ENCODE results near the gene DENND1A.

Gene DENND1A

GRCh38 chr9:123792501-123792900 lies 137.4 kb downstream of the DENND1A start:
- Histone ChIP-seq H2BK5ac (ENCODE audit: low read depth, low read length, poor library complexity, severe bottlenecking) (no peak overlapping the region), H3K4me3 (ENCODE audit: insufficient read depth in 1 of 2, low read depth in 1 of 2, low read length in 2 of 2) (no peak overlapping the region), H2AK5ac (ENCODE audit: low read length, severe bottlenecking) (no peak overlapping the region), H3K36me3 (ENCODE audit: control insufficient read depth in 1 of 2, insufficient read depth in 2 of 2, low read depth in 1 of 2, low read length in 2 of 2) (no peaks in the 10 kb centered on the region), H2BK12ac (ENCODE audit: low read length in 2 of 2) (no peak overlapping the region), H4K8ac (ENCODE audit: low read length) (no peak overlapping the region), H3K9ac (ENCODE audit: low read length) (no peak overlapping the region), H2BK15ac (ENCODE audit: low read depth, poor library complexity, severe bottlenecking) (no peak overlapping the region), H2BK120ac (ENCODE audit: low read depth, low read length) (no peak overlapping the region), H3K27ac (ENCODE audit: low read length, poor library complexity, severe bottlenecking) (no peak overlapping the region), H2AFZ (ENCODE audit: low read depth, low read length) (no peak overlapping the region), H4K91ac (ENCODE audit: low read length) (no peak overlapping the region), H3K4me2 (ENCODE audit: low read length, poor library complexity, severe bottlenecking) (no peak overlapping the region), H3K4ac (ENCODE audit: low read depth in 1 of 2, low read length in 2 of 2) (no peak overlapping the region), H3K27me3 (ENCODE audit: control insufficient read depth in 1 of 2, insufficient read depth in 1 of 2, low read length in 2 of 2) (no peaks in the 10 kb centered on the region), H3K23ac (ENCODE audit: low read length in 2 of 2) (no peak overlapping the region), H3K4me1 (ENCODE audit: control insufficient read depth, insufficient read depth, low read depth, low read length) (no peaks in the 10 kb centered on the region), H3K18ac (ENCODE audit: low read depth in 1 of 2, low read length in 2 of 2) (no peak overlapping the region), H3K9me3 (ENCODE audit: control insufficient read depth, low read length) (no peaks in the 10 kb centered on the region), H3K79me1 (replicated peaks; ENCODE audit: low read length, poor library complexity, severe bottlenecking) (peaks cover 6% of the 10 kb centered on the region), H3K14ac (ENCODE audit: low read length in 2 of 2) (no peak overlapping the region)
- WGBS: 100% methylated on average over 4 of the region's 4 CpGs
- no peak for DNase-seq

DNA sequence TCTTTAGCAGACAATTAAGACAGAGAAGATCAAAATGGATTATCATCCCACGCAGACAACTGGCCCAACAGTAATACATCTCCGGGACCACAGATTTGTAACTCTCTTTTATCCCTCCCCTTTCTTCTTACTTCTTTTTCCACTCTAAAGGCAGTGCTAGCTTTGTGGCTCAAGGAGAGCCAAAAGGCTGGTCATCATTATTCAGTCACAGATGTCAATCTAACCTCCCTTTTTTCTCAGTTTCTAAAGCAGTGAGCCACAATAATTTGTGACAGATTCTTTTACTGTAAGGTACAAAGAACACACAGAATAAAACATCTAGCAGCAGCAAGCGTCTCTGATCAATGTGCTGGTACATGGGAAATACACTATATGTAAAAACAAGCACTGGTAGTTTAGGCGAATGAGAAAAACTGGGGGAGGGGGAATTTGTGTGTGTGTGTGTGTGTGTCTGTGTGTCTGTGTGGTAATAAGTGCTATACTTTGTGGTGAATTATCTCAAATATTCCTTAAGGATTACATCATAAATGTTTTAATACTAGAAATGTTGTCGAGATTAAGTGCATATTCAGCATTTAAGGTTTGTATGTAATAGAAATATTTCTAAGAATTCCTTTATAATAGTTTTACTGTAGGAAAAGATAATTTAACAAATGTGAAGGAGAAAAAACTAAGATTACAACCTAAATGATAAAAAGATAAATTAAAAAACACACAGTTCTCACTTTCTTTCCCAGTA lies 140.2 kb downstream of the DENND1A start:
- peaks cover 8% of the 10 kb centered on the region for H3K79me1 ChIP-seq (replicated peaks; ENCODE audit: low read length, poor library complexity, severe bottlenecking)
- H3K27me3 ChIP-seq (ENCODE audit: control insufficient read depth in 1 of 2, insufficient read depth in 1 of 2, low read length in 2 of 2): no peaks in the 10 kb centered on the region
- H3K36me3 ChIP-seq (ENCODE audit: control insufficient read depth in 1 of 2, insufficient read depth in 2 of 2, low read depth in 1 of 2, low read length in 2 of 2): no peaks in the 10 kb centered on the region
- H2BK15ac ChIP-seq (ENCODE audit: low read depth, poor library complexity, severe bottlenecking): no peak overlapping the region
- H2BK5ac ChIP-seq (ENCODE audit: low read depth, low read length, poor library complexity, severe bottlenecking): no peak overlapping the region
- no peak overlapping the region for H4K8ac ChIP-seq (ENCODE audit: low read length)
- DNase-seq: no peak
- no peak overlapping the region for H3K18ac ChIP-seq (ENCODE audit: low read depth in 1 of 2, low read length in 2 of 2)
- H2AFZ ChIP-seq (ENCODE audit: low read depth, low read length): no peak overlapping the region
- no peak overlapping the region for H2BK120ac ChIP-seq (ENCODE audit: low read depth, low read length)
- H3K27ac ChIP-seq (ENCODE audit: low read length, poor library complexity, severe bottlenecking): no peak overlapping the region
- no peak overlapping the region for H2BK12ac ChIP-seq (ENCODE audit: low read length in 2 of 2)
- WGBS: 93% methylated on average over 4 of the region's 5 CpGs
- H3K23ac ChIP-seq (ENCODE audit: low read length in 2 of 2): no peak overlapping the region
- no peaks in the 10 kb centered on the region for H3K4me1 ChIP-seq (ENCODE audit: control insufficient read depth, insufficient read depth, low read depth, low read length)
- H3K9ac ChIP-seq (ENCODE audit: low read length): no peak overlapping the region
- no peak overlapping the region for H3K14ac ChIP-seq (ENCODE audit: low read length in 2 of 2)
- no peak overlapping the region for H3K4me2 ChIP-seq (ENCODE audit: low read length, poor library complexity, severe bottlenecking)
- H2AK5ac ChIP-seq (ENCODE audit: low read length, severe bottlenecking): no peak overlapping the region
- no peaks in the 10 kb centered on the region for H3K9me3 ChIP-seq (ENCODE audit: control insufficient read depth, low read length)
- H3K4me3 ChIP-seq (ENCODE audit: insufficient read depth in 1 of 2, low read depth in 1 of 2, low read length in 2 of 2): no peak overlapping the region
- no peak overlapping the region for H3K4ac ChIP-seq (ENCODE audit: low read depth in 1 of 2, low read length in 2 of 2)
- H4K91ac ChIP-seq (ENCODE audit: low read length): no peak overlapping the region

- Histone ChIP-seq H3K14ac (ENCODE audit: low read length in 2 of 2) (no peak overlapping the region), H3K18ac (ENCODE audit: low read depth in 1 of 2, low read length in 2 of 2) (no peak overlapping the region), H3K4me2 (ENCODE audit: low read length, poor library complexity, severe bottlenecking) (no peak overlapping the region), H4K8ac (ENCODE audit: low read length) (no peak overlapping the region), H3K9ac (ENCODE audit: low read length) (no peak overlapping the region), H2BK120ac (ENCODE audit: low read depth, low read length) (no peak overlapping the region), H2BK15ac (ENCODE audit: low read depth, poor library complexity, severe bottlenecking) (no peak overlapping the region), H4K91ac (ENCODE audit: low read length) (no peak overlapping the region), H3K4ac (ENCODE audit: low read depth in 1 of 2, low read length in 2 of 2) (no peak overlapping the region), H3K27me3 (ENCODE audit: control insufficient read depth in 1 of 2, insufficient read depth in 1 of 2, low read length in 2 of 2) (no peaks in the 10 kb centered on the region), H2BK5ac (ENCODE audit: low read depth, low read length, poor library complexity, severe bottlenecking) (no peak overlapping the region), H2AK5ac (ENCODE audit: low read length, severe bottlenecking) (no peak overlapping the region), H3K23ac (ENCODE audit: low read length in 2 of 2) (no peak overlapping the region), H3K79me1 (replicated peaks; ENCODE audit: low read length, poor library complexity, severe bottlenecking) (peaks cover 4% of the 10 kb centered on the region), H3K4me1 (ENCODE audit: control insufficient read depth, insufficient read depth, low read depth, low read length) (no peaks in the 10 kb centered on the region), H3K4me3 (ENCODE audit: insufficient read depth in 1 of 2, low read depth in 1 of 2, low read length in 2 of 2) (no peak overlapping the region), H3K9me3 (ENCODE audit: control insufficient read depth, low read length) (no peaks in the 10 kb centered on the region), H2BK12ac (ENCODE audit: low read length in 2 of 2) (no peak overlapping the region), H2AFZ (ENCODE audit: low read depth, low read length) (no peak overlapping the region), H3K36me3 (ENCODE audit: control insufficient read depth in 1 of 2, insufficient read depth in 2 of 2, low read depth in 1 of 2, low read length in 2 of 2) (no peaks in the 10 kb centered on the region), H3K27ac (ENCODE audit: low read length, poor library complexity, severe bottlenecking) (no peak overlapping the region)
- no CpG with 5 or more reads among the region's 1 CpG for WGBS
- DNase-seq: no peak
These were observed 142.5 kb downstream of the DENND1A start for GRCh38 chr9:123787416-123787815.

DNA sequence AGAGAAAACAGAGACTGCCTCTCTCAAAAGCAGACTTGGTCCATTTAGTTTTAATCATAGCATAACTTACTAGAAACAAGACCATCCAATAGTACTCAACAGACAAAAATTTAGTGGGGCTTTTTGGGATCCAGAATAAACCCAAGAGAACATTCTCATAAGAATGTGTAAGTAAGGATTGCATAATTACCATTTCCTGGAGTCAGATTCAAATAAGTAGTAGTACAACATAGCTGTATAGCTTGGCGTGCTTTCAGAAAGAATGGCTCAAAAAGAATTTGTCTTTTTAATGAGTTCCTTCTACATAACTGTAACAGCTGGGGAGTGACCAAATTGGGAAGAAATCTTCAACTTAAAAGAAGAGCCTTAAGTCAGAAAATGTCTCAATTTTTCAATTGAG lies 145.4 kb downstream of the DENND1A start:
- Histone ChIP-seq H3K14ac (ENCODE audit: low read length in 2 of 2) (no peak overlapping the region), H3K79me1 (replicated peaks; ENCODE audit: low read length, poor library complexity, severe bottlenecking) (peaks cover 5% of the 10 kb centered on the region), H3K4me3 (ENCODE audit: insufficient read depth in 1 of 2, low read depth in 1 of 2, low read length in 2 of 2) (no peak overlapping the region), H3K4me1 (ENCODE audit: control insufficient read depth, insufficient read depth, low read depth, low read length) (no peaks in the 10 kb centered on the region), H3K9ac (ENCODE audit: low read length) (no peak overlapping the region), H2AK5ac (ENCODE audit: low read length, severe bottlenecking) (no peak overlapping the region), H4K91ac (ENCODE audit: low read length) (no peak overlapping the region), H3K23ac (ENCODE audit: low read length in 2 of 2) (no peak overlapping the region), H3K4me2 (ENCODE audit: low read length, poor library complexity, severe bottlenecking) (no peak overlapping the region), H3K9me3 (ENCODE audit: control insufficient read depth, low read length) (no peaks in the 10 kb centered on the region), H3K18ac (ENCODE audit: low read depth in 1 of 2, low read length in 2 of 2) (no peak overlapping the region), H3K27ac (ENCODE audit: low read length, poor library complexity, severe bottlenecking) (no peak overlapping the region), H3K4ac (ENCODE audit: low read depth in 1 of 2, low read length in 2 of 2) (no peak overlapping the region), H4K8ac (ENCODE audit: low read length) (no peak overlapping the region), H2AFZ (ENCODE audit: low read depth, low read length) (no peak overlapping the region), H2BK5ac (ENCODE audit: low read depth, low read length, poor library complexity, severe bottlenecking) (no peak overlapping the region), H3K36me3 (ENCODE audit: control insufficient read depth in 1 of 2, insufficient read depth in 2 of 2, low read depth in 1 of 2, low read length in 2 of 2) (no peaks in the 10 kb centered on the region), H2BK15ac (ENCODE audit: low read depth, poor library complexity, severe bottlenecking) (no peak overlapping the region), H2BK120ac (ENCODE audit: low read depth, low read length) (no peak overlapping the region), H3K27me3 (ENCODE audit: control insufficient read depth in 1 of 2, insufficient read depth in 1 of 2, low read length in 2 of 2) (no peaks in the 10 kb centered on the region), H2BK12ac (ENCODE audit: low read length in 2 of 2) (no peak overlapping the region)
- no peak for DNase-seq
- 80% methylated on average over 1 of the region's 1 CpG for WGBS
